Pulmonary artery endothelial cell (primary cell): ENCODE measurements around the gene BRCA2. TPM values are rescaled to one million over a fixed set of nuclear protein-coding genes. Genes with fewer than 3 reads are reported as not detected.
"Not testable (repeated sequence)": the region's sequence is repeated elsewhere in the genome, so short reads cannot be mapped to it uniquely, and the experiment has no call there.

Experiments used
- DNase-seq: peaks from one replicate; pipeline ENCODE4 v3.0.0-alpha.2; 2011; ENCODE audit warnings: low read depth, low spot score
- total RNA-seq: library from RNA; depleted of rRNA; stranded (reverse); fragments of >200 nt; gene quantifications from 2 replicates; pipeline ENCODE4 v1.2.3, GENCODE V29; 2014

The BRCA2 gene
- total RNA-seq, 1 donor from 2014 or later: 7.0 TPM

- no peak for DNase-seq
These were observed 5.8 kb upstream of the BRCA2 start for GRCh38 chr13:32309312-32310133.

GRCh38 chr13:32310134-32310706 is 5.1 kb upstream of the BRCA2 start:
- DNase-seq: no peak

GRCh38 chr13:32311188-32311897 is 4.0 kb upstream of the BRCA2 start:
- DNase-seq: no peak

- no peak for DNase-seq
These were observed 754 bp upstream of the BRCA2 start for GRCh38 chr13:32314271-32315237.

- no peak for DNase-seq
These were observed 676 bp downstream of the BRCA2 start for GRCh38 chr13:32316028-32316339.

GRCh38 chr13:32316501-32316900 is 1.2 kb downstream of the BRCA2 start:
- DNase-seq: no peak

GRCh38 chr13:32317716-32318465 is 2.6 kb downstream of the BRCA2 start:
- no peak for DNase-seq

GRCh38 chr13:32320528-32320927 is 5.2 kb downstream of the BRCA2 start:
- no peak for DNase-seq

GRCh38 chr13:32323912-32324311 is 8.6 kb downstream of the BRCA2 start:
- no peak for DNase-seq

GRCh38 chr13:32330441-32330840 is 15.1 kb downstream of the BRCA2 start:
- no peak for DNase-seq

- DNase-seq: no peak
These were observed 19.4 kb downstream of the BRCA2 start for GRCh38 chr13:32334671-32335070.

- DNase-seq: no peak
These were observed 25.6 kb downstream of the BRCA2 start for GRCh38 chr13:32340914-32341313.

GRCh38 chr13:32347651-32348050 is 32.3 kb downstream of the BRCA2 start:
- DNase-seq: no peak

GRCh38 chr13:32350839-32351441 is 35.6 kb downstream of the BRCA2 start:
- DNase-seq: not testable (repeated sequence)

GRCh38 chr13:32354040-32354439 is 38.7 kb downstream of the BRCA2 start:
- DNase-seq: no peak

- DNase-seq: not testable (repeated sequence)
These were observed 40.6 kb downstream of the BRCA2 start for GRCh38 chr13:32355935-32356334.

GRCh38 chr13:32362574-32362973 is 47.3 kb downstream of the BRCA2 start:
- no peak for DNase-seq

GRCh38 chr13:32370805-32371204 is 55.5 kb downstream of the BRCA2 start:
- no peak for DNase-seq

- no peak for DNase-seq
These were observed 61.5 kb downstream of the BRCA2 start for GRCh38 chr13:32376642-32377415.
